OCI-LY7 (cell line): ENCODE results near the gene SLC12A8. TPM values are rescaled to one million over a fixed set of nuclear protein-coding genes. Genes with fewer than 3 reads are reported as not detected.
A peak's percentile ranks its signal among the peaks of the same experiment; 100 is the strongest.

Experiments
- BruUV-seq: library from RNA; stranded (reverse); fragments of 400-500 nt; replicated peaks from 2 replicates; lab custom pipeline; 2021; lab: Mats Ljungman, UMichigan
- CTCF ChIA-PET: fragments of 300-600 bp; sonication (Branson Sonifier 250); formaldehyde crosslinking; loops from one replicate; lab custom pipeline; 2022; ENCODE audit warnings: antibody characterized with exemption; ENCODE audit not compliant: unreplicated experiment; lab: Charles Lee
- POLR2A ChIA-PET: fragments of 300-600 bp; sonication (Branson Sonifier 250); formaldehyde crosslinking; loops from one replicate; lab custom pipeline; 2022; ENCODE audit warnings: antibody characterized with exemption; lab: Charles Lee
- DNase-seq: peaks from one replicate; pipeline ENCODE4 v3.0.0-alpha.2; 2015; ENCODE audit warnings: low spot score
- H2AFZ ChIP-seq: fragments of 200-600 bp; sonication (generic), shearing (Covaris generic); 2 replicates; pipeline ENCODE4 v1.6.1; 2014; ENCODE audit warnings: mild to moderate bottlenecking, antibody characterized with exemption, low read length, moderate library complexity
- H3K27ac ChIP-seq: fragments of 200-600 bp; sonication (generic); 2 replicates; pipeline ENCODE4 v1.5.1; 2014; ENCODE audit warnings: mixed run types, low read depth, mild to moderate bottlenecking, moderate library complexity, low read length, inconsistent platforms; ENCODE audit not compliant: poor library complexity, severe bottlenecking
- H3K36me3 ChIP-seq: fragments of 200-600 bp; sonication (generic); 2 replicates; pipeline ENCODE4 v1.6.1; 2014; ENCODE audit warnings: mild to moderate bottlenecking, antibody characterized with exemption, low read length, moderate library complexity, mixed read lengths; ENCODE audit not compliant: insufficient read depth
- H3K4me1 ChIP-seq: fragments of 200-600 bp; sonication (generic); 2 replicates; pipeline ENCODE4 v1.5.1; 2014; ENCODE audit warnings: mild to moderate bottlenecking, low read length; ENCODE audit not compliant: insufficient read depth, poor library complexity, severe bottlenecking
- H3K4me2 ChIP-seq: fragments of 200-600 bp; sonication (generic); 2 replicates; pipeline ENCODE4 v1.6.1; 2014; ENCODE audit warnings: mild to moderate bottlenecking, low read length
- H3K4me3 ChIP-seq: fragments of 200-600 bp; sonication (generic); 2 replicates; pipeline ENCODE4 v1.5.1; 2014; ENCODE audit warnings: mild to moderate bottlenecking, low read depth, low read length; ENCODE audit not compliant: poor library complexity, severe bottlenecking
- H3K79me2 ChIP-seq: fragments of 200-600 bp; sonication (generic); 2 replicates; pipeline ENCODE4 v1.6.1; 2016; ENCODE audit warnings: low read depth, mild to moderate bottlenecking, low read length, moderate library complexity, mixed read lengths; ENCODE audit not compliant: insufficient read depth
- H3K9me2 ChIP-seq: fragments of 200-600 bp; sonication (generic); 2 replicates; pipeline ENCODE4 v1.6.1; 2016; ENCODE audit warnings: mild to moderate bottlenecking, low read length, mixed read lengths; ENCODE audit not compliant: insufficient read depth
- H3K9me3 ChIP-seq: fragments of 200-600 bp; sonication (generic); 2 replicates; pipeline ENCODE4 v1.6.1; 2014; ENCODE audit warnings: mild to moderate bottlenecking, mixed run types, low read length, mixed read lengths
- H4K20me1 ChIP-seq: fragments of 200-600 bp; sonication (generic); 2 replicates; pipeline ENCODE4 v1.6.1; 2014; ENCODE audit warnings: mild to moderate bottlenecking, antibody characterized with exemption, low read length, moderate library complexity, mixed read lengths; ENCODE audit not compliant: insufficient read depth
- EZH2phosphoT487 ChIP-seq: fragments of 200-600 bp; sonication (generic); IDR thresholded peaks from 2 replicates; pipeline ENCODE4 v1.6.1; 2018; ENCODE audit warnings: low read depth, borderline replicate concordance, mild to moderate bottlenecking, mixed run types, antibody characterized with exemption, low read length, moderate library complexity, mixed read lengths
- intact Hi-C: fragments of 100-400 bp; cut with micrococcal nuclease; formaldehyde crosslinking; loops from one replicate; pipeline ENCODE4 v1.10.0; 2022; ENCODE audit not compliant: unreplicated experiment
- total RNA-seq, 2 experiments: library from RNA; depleted of rRNA in 1 of 2; stranded (reverse); fragments of >200 nt in 1 of 2; shearing (Covaris generic) in 1 of 2; gene quantifications; 2 replicates each; pipeline ENCODE4 v1.2.3, GENCODE V29; 2014 to 2022
- TF ChIP-seq, protein P1 (sequence below): fragments of 200-600 bp; sonication (generic); conservative IDR thresholded peaks from 2 replicates; pipeline ENCODE4 v1.5.1; 2014; ENCODE audit warnings: mild to moderate bottlenecking, antibody characterized with exemption, low read length, moderate library complexity, mixed read lengths

The SLC12A8 gene
- total RNA-seq, 2 experiments from 2014 or later = 0.84 to 1.0 TPM

DNA sequence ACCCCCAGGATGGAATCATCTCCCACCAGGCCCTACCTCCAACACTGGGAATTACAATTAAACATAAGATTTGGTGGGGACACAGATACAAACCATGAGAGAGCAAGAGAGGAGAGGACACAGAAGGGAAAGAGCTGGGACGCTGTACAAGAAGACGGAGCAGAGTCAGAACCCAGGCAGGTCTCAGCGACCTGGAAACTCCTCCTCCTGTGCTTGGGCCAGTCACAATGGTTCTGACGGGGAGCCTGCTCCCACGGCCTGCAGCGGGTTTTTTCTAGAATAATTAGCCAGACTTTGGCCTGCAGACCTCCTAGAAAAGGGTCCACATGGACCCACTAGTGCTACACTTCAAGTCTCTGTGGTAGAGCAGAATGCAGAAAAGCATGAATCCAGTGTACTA lies 5.6 kb downstream of the SLC12A8 start:
- Histone ChIP-seq H3K36me3 (no peaks in the 10 kb centered on the region), H3K4me1 (no peaks in the 10 kb centered on the region), H4K20me1 (no peaks in the 10 kb centered on the region), H2AFZ (no peak overlapping the region), H3K79me2 (no peaks in the 10 kb centered on the region), H3K4me2 (no peak overlapping the region), H3K9me3 (no peaks in the 10 kb centered on the region), H3K4me3 (no peak overlapping the region), H3K27ac (no peak overlapping the region), H3K9me2 (no peaks in the 10 kb centered on the region)
- TF ChIP-seq EZH2phosphoT487 = no peak
- TF ChIP-seq, protein P1, sequence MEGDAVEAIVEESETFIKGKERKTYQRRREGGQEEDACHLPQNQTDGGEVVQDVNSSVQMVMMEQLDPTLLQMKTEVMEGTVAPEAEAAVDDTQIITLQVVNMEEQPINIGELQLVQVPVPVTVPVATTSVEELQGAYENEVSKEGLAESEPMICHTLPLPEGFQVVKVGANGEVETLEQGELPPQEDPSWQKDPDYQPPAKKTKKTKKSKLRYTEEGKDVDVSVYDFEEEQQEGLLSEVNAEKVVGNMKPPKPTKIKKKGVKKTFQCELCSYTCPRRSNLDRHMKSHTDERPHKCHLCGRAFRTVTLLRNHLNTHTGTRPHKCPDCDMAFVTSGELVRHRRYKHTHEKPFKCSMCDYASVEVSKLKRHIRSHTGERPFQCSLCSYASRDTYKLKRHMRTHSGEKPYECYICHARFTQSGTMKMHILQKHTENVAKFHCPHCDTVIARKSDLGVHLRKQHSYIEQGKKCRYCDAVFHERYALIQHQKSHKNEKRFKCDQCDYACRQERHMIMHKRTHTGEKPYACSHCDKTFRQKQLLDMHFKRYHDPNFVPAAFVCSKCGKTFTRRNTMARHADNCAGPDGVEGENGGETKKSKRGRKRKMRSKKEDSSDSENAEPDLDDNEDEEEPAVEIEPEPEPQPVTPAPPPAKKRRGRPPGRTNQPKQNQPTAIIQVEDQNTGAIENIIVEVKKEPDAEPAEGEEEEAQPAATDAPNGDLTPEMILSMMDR = no peak
- POLR2A ChIA-PET = no interaction called here
- no TSS peak for BruUV-seq
- CTCF ChIA-PET = no interaction called here
- no peak for DNase-seq
- intact Hi-C loops = no loop called here

GRCh38 chr3:125203731-125204130 lies 8.8 kb downstream of the SLC12A8 start:
- H3K4me1 ChIP-seq = no peaks in the 10 kb centered on the region
- no peak overlapping the region for H3K4me3 ChIP-seq
- no peaks in the 10 kb centered on the region for H3K9me3 ChIP-seq
- intact Hi-C loops = no loop called here
- H3K9me2 ChIP-seq = no peaks in the 10 kb centered on the region
- H2AFZ ChIP-seq = no peak overlapping the region
- ChIA-PET CTCF (no interaction called here), POLR2A (interaction anchor here (0.6 to 0.7 kb wide), 2 partner anchors 99 to 156 kb away, joined by 3 read pairs; no protein-coding TSS in a partner anchor)
- no TSS peak for BruUV-seq
- DNase-seq = no peak
- no peaks in the 10 kb centered on the region for H4K20me1 ChIP-seq
- TF ChIP-seq EZH2phosphoT487 = no peak
- TF ChIP-seq, protein P1 = no peak
- H3K27ac ChIP-seq = no peak overlapping the region
- no peaks in the 10 kb centered on the region for H3K79me2 ChIP-seq
- H3K4me2 ChIP-seq = no peak overlapping the region
- H3K36me3 ChIP-seq = no peaks in the 10 kb centered on the region

GRCh38 chr3:125202197-125202596 lies 10.4 kb downstream of the SLC12A8 start:
- intact Hi-C loops = loop anchor here (1.0 kb wide), 1 partner anchor 274 kb away; no protein-coding TSS in a partner anchor
- Histone ChIP-seq H3K9me3 (no peaks in the 10 kb centered on the region), H3K36me3 (no peaks in the 10 kb centered on the region), H4K20me1 (no peaks in the 10 kb centered on the region), H3K79me2 (no peaks in the 10 kb centered on the region), H3K4me1 (no peaks in the 10 kb centered on the region), H3K4me2 (no peak overlapping the region), H3K9me2 (no peaks in the 10 kb centered on the region), H3K27ac (no peak overlapping the region), H3K4me3 (no peak overlapping the region), H2AFZ (no peak overlapping the region)
- no TSS peak for BruUV-seq
- TF ChIP-seq, protein P1 = peak; percentile 67
- TF ChIP-seq EZH2phosphoT487 = no peak
- POLR2A ChIA-PET = interaction anchor here (0.6 kb wide), 1 partner anchor 11 kb away, joined by 3 read pairs; no protein-coding TSS in a partner anchor
- peak; percentile 16 for DNase-seq
- CTCF ChIA-PET = interaction anchor here (0.6 kb wide), 1 partner anchor 50 kb away, joined by 6 read pairs; no protein-coding TSS in a partner anchor
